ENCODE data around the gene H2BK1.

DNA sequence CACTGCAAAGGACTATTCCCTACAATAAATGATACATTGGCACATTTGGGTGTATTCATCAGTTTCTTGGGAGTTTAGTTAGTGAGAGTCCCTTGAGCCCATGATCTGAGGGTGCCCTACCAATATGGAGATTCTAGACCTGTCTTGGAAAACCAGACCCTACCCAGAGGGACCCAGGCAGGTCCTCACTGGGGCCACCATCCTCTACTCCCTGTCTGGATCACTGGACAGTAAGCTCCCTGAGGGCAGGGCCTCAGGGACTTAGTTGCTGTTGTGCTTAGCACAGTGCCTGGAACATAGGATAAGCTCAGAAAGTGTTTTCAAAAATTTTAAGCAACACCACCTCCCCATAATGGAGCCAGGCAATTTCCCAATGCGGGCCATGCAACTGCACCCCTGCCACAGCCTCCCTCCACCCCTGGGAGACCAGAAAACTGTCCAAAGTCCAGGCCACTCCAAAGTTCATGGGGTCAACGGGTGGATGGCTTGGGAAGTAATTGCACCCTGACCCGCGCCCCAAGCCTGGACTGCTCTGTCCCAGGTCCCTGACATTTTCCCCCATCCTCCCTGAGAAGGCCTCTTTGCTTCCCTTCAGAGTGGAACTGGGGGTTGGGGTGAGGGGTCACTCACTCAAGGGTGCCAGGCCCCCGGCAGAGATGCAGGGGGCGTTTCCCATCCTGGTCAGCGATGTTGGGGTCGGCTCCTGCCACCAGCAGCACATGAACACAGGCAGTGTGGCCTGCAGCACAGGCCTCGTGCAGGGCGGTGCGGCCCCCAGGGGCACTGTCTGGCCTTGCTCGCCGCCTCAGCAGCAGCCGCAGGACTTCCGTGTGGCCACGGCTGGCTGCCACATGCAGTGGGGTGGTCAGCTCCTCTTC lies 24.3 kb downstream of the H2BK1 start:
- TF ChIP-seq, protein P1, sequence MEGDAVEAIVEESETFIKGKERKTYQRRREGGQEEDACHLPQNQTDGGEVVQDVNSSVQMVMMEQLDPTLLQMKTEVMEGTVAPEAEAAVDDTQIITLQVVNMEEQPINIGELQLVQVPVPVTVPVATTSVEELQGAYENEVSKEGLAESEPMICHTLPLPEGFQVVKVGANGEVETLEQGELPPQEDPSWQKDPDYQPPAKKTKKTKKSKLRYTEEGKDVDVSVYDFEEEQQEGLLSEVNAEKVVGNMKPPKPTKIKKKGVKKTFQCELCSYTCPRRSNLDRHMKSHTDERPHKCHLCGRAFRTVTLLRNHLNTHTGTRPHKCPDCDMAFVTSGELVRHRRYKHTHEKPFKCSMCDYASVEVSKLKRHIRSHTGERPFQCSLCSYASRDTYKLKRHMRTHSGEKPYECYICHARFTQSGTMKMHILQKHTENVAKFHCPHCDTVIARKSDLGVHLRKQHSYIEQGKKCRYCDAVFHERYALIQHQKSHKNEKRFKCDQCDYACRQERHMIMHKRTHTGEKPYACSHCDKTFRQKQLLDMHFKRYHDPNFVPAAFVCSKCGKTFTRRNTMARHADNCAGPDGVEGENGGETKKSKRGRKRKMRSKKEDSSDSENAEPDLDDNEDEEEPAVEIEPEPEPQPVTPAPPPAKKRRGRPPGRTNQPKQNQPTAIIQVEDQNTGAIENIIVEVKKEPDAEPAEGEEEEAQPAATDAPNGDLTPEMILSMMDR (conservative IDR thresholded peaks at IDR 0.05): no peak
- no peak for TF ChIP-seq EZH2 (IDR thresholded peaks at IDR 0.05; ENCODE audit: low read depth)
